Astrocyte (in vitro differentiated cells and primary cell): ENCODE measurements around the gene GALT. TPM values are rescaled to one million over a fixed set of nuclear protein-coding genes. Genes with fewer than 3 reads are reported as not detected.
A peak's percentile ranks its signal among the peaks of the same experiment; 100 is the strongest.

Experiments
- DNase-seq: peaks from one replicate; pipeline ENCODE4 v3.0.0-alpha.2; 2010; ENCODE audit warnings: low read depth
- FAIRE-seq: peaks from 2 replicates; lab custom pipeline; 2011; peaks lifted over from hg19 to GRCh38; lab: Jason Lieb, UNC
- H2AFZ ChIP-seq: 2 replicates; pipeline ENCODE4 v1.6.0; 2012; ENCODE audit warnings: low read depth, low read length, inconsistent platforms
- H3K27ac ChIP-seq: 2 replicates; pipeline ENCODE4 v1.5.1; 2011; ENCODE audit warnings: low read depth, low read length, inconsistent platforms
- H3K27me3 ChIP-seq: 2 replicates; pipeline ENCODE4 v1.6.0; 2011; ENCODE audit warnings: low read length, inconsistent platforms; ENCODE audit not compliant: insufficient read depth
- H3K36me3 ChIP-seq: 2 replicates; pipeline ENCODE4 v1.5.1; 2011; ENCODE audit warnings: low read length, inconsistent platforms; ENCODE audit not compliant: insufficient read depth
- H3K4me1 ChIP-seq: 2 replicates; pipeline ENCODE4 v1.5.1; 2011; ENCODE audit warnings: low read length, inconsistent platforms; ENCODE audit not compliant: insufficient read depth
- H3K4me2 ChIP-seq: 2 replicates; pipeline ENCODE4 v1.6.0; 2012; ENCODE audit warnings: low read length, inconsistent platforms
- H3K4me3 ChIP-seq: 2 replicates; pipeline ENCODE4 v1.5.1; 2011; ENCODE audit warnings: low read depth, mild to moderate bottlenecking, low read length, inconsistent platforms; ENCODE audit not compliant: insufficient read depth
- H3K79me2 ChIP-seq: 2 replicates; pipeline ENCODE4 v1.6.0; 2012; ENCODE audit warnings: mild to moderate bottlenecking, low read length, inconsistent platforms; ENCODE audit not compliant: insufficient read depth
- H3K9ac ChIP-seq: 2 replicates; pipeline ENCODE4 v1.6.0; 2012; ENCODE audit warnings: mild to moderate bottlenecking, low read length, inconsistent platforms
- H3K9me3 ChIP-seq: 2 replicates; pipeline ENCODE4 v1.5.1; 2012; ENCODE audit warnings: low read depth, mild to moderate bottlenecking, low read length, inconsistent platforms; ENCODE audit not compliant: insufficient read depth
- H4K20me1 ChIP-seq: 2 replicates; pipeline ENCODE4 v1.6.0; 2012; ENCODE audit warnings: low read length, inconsistent platforms; ENCODE audit not compliant: insufficient read depth
- H3K27ac Mint-ChIP-seq: one replicate; pipeline ENCODE4 v1.8.0; 2021; ENCODE audit warnings: mild to moderate bottlenecking, mixed read lengths; ENCODE audit not compliant: unreplicated experiment
- H3K27me3 Mint-ChIP-seq: one replicate; pipeline ENCODE4 v1.8.0; 2021; ENCODE audit warnings: low read depth, mixed read lengths; ENCODE audit not compliant: unreplicated experiment
- H3K36me3 Mint-ChIP-seq: one replicate; pipeline ENCODE4 v1.8.0; 2021; ENCODE audit warnings: low read depth, mixed read lengths; ENCODE audit not compliant: unreplicated experiment
- H3K4me1 Mint-ChIP-seq: one replicate; pipeline ENCODE4 v1.8.0; 2021; ENCODE audit warnings: low read depth, mixed read lengths; ENCODE audit not compliant: unreplicated experiment
- H3K4me3 Mint-ChIP-seq: one replicate; pipeline ENCODE4 v1.8.0; 2021; ENCODE audit warnings: mild to moderate bottlenecking, moderate library complexity, mixed read lengths; ENCODE audit not compliant: unreplicated experiment
- H3K9me3 Mint-ChIP-seq: one replicate; pipeline ENCODE4 v1.8.0; 2021; ENCODE audit warnings: mild to moderate bottlenecking, mixed read lengths; ENCODE audit not compliant: unreplicated experiment
- EZH2 ChIP-seq: IDR thresholded peaks from 2 replicates; pipeline ENCODE4 v1.6.1; 2012; ENCODE audit warnings: mild to moderate bottlenecking, low read length, inconsistent platforms; ENCODE audit not compliant: insufficient read depth
- total RNA-seq: library from RNA; stranded (reverse); gene quantifications from 2 replicates; pipeline ENCODE4 v1.2.1, GENCODE V29; 2021
- TF ChIP-seq, protein P1 (sequence below): IDR thresholded peaks from 2 replicates; pipeline ENCODE4 v1.5.1; 2011; ENCODE audit warnings: low read depth, mild to moderate bottlenecking, inconsistent platforms, low read length, moderate library complexity; ENCODE audit not compliant: insufficient read depth

GALT gene
- total RNA-seq, 1 donor from 2014 or later, result 30.7 TPM

DNA sequence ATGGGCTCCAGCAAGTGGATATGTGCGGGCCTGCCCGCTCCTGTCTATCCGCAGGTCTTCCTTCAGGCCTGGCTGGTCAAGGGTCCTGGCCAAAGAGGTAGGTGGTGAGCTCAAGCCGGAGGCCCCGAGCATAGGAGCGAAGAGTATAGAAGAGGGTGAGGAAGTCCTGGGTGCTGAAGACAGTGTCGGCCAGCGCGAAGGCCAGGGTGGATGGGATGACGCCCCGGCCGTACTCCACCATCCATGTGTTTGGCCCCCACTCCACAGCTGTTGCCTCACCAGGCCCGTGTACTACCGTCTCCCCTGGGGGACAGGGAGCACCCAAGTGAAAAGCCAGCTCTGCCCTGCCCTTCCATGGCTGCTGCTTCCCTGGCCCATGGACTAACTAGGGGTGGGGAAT lies 10.9 kb upstream of the GALT start:
- Mint-ChIP-seq H3K9me3 (no peaks in the 10 kb centered on the region), H3K27me3 (peaks cover 18% of the 10 kb centered on the region), H3K27ac (no peak overlapping the region), H3K36me3 (peaks cover 3% of the 10 kb centered on the region), H3K4me1 (peaks cover 4% of the 10 kb centered on the region), H3K4me3 (peak overlapping the region; percentile 61)
- no peak overlapping the region for H2AFZ ChIP-seq
- TF ChIP-seq, protein P1, sequence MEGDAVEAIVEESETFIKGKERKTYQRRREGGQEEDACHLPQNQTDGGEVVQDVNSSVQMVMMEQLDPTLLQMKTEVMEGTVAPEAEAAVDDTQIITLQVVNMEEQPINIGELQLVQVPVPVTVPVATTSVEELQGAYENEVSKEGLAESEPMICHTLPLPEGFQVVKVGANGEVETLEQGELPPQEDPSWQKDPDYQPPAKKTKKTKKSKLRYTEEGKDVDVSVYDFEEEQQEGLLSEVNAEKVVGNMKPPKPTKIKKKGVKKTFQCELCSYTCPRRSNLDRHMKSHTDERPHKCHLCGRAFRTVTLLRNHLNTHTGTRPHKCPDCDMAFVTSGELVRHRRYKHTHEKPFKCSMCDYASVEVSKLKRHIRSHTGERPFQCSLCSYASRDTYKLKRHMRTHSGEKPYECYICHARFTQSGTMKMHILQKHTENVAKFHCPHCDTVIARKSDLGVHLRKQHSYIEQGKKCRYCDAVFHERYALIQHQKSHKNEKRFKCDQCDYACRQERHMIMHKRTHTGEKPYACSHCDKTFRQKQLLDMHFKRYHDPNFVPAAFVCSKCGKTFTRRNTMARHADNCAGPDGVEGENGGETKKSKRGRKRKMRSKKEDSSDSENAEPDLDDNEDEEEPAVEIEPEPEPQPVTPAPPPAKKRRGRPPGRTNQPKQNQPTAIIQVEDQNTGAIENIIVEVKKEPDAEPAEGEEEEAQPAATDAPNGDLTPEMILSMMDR, result no peak
- no peak for TF ChIP-seq EZH2
- no peak overlapping the region for H3K27ac ChIP-seq
- peaks cover 25% of the 10 kb centered on the region for H3K79me2 ChIP-seq
- H3K36me3 ChIP-seq, result no peaks in the 10 kb centered on the region
- H3K4me1 ChIP-seq, result peaks cover 16% of the 10 kb centered on the region
- no peak overlapping the region for H3K4me3 ChIP-seq
- no peak for FAIRE-seq
- H4K20me1 ChIP-seq, result peaks cover 27% of the 10 kb centered on the region
- no peak overlapping the region for H3K9ac ChIP-seq
- H3K4me2 ChIP-seq, result peak overlapping the region; percentile 50
- DNase-seq, result no peak
- peaks cover 4% of the 10 kb centered on the region for H3K27me3 ChIP-seq
- H3K9me3 ChIP-seq, result no peaks in the 10 kb centered on the region

DNA sequence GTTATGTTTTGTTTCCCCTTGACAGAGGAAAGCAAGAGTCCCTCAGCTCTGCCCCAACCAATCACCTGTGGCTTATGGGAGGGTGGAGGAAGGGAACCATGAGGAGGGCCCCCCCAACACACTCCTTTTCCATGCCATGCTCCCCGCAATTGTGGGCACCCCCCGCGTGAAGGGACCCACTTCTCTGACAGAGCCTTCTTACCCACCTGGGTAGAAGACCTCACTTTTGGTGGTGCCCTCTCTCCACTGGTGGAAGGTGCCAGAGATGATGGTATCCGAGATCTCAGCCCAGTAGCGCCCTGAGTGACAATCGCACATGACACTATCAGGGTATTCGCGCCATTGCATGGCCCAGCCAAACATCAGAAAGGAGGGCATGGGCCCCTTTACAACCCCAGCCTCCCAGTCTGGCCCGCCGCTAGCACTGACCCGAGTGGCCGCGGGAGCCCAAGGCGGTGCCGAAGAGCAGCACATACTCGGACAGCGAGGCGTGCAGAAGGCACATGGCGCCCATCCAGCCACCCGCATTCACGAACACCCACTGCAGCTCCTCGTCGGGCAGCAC lies 9.6 kb upstream of the GALT start:
- Mint-ChIP-seq H3K4me1 (peaks cover 4% of the 10 kb centered on the region), H3K36me3 (peaks cover 3% of the 10 kb centered on the region), H3K9me3 (no peaks in the 10 kb centered on the region), H3K4me3 (peak overlapping the region; percentile 87), H3K27ac (peak overlapping the region; percentile 53), H3K27me3 (peaks cover 7% of the 10 kb centered on the region)
- peaks cover 25% of the 10 kb centered on the region for H3K79me2 ChIP-seq
- H3K4me2 ChIP-seq, result peak overlapping the region; percentile 99
- H4K20me1 ChIP-seq, result peaks cover 27% of the 10 kb centered on the region
- H3K27ac ChIP-seq, result peak overlapping the region; percentile 53
- no peak for TF ChIP-seq EZH2
- TF ChIP-seq, protein P1, result no peak
- DNase-seq (no peak), FAIRE-seq (no peak)
- peak overlapping the region; percentile 76 for H3K4me3 ChIP-seq
- H3K4me1 ChIP-seq, result peaks cover 16% of the 10 kb centered on the region
- H3K27me3 ChIP-seq, result no peaks in the 10 kb centered on the region
- no peaks in the 10 kb centered on the region for H3K9me3 ChIP-seq
- H3K36me3 ChIP-seq, result no peaks in the 10 kb centered on the region
- H2AFZ ChIP-seq, result peak overlapping the region; percentile 99
- H3K9ac ChIP-seq, result peak overlapping the region; percentile 83

DNA sequence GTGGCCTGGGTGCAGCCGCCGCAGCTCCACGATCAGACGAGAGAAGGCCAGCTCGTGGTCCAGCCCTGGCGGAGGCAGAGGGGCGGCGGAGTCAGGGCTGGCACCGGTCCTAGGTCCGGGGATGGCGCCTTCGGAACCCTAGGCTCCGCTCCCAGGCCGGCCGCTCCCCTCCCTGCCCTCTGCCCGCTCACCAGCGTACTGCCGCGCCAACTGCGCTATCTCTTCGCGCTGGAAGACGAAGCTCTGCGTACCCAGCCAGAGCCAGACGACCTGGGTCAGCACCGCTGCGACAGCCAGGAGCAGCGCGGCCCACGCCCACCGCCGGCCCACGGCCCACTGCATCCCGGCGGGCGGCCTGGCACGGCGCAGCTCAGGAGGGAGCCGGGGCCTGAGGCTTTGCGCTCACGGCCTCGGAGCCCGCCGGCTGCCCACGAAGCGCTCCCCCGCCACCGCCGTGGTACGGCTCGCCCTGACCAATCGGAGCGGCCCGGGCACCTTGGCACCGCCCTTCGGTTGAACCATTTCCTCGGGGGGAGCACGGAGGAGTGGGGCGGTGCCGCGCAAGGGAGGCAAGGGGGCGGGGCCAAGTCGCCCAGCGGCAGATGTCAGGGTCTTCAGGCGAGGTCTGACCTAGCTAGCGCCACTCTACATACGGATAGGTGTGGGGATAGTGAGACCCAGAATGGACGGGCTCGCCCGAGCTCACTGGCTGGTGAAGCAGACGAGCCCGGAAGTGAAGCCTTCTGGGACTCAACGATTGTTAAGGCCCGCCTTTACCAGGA lies 8.9 kb upstream of the GALT start, which contains the start of gene SIGMAR1:
Gene SIGMAR1, minus strand, starts transcription at position 432 of the 782 bp plus-strand sequence. Its CDS starts 90 bp downstream, at position 342.
- Histone ChIP-seq H3K27me3 (no peaks in the 10 kb centered on the region), H4K20me1 (peaks cover 27% of the 10 kb centered on the region), H3K9ac (peak within 1 kb of the TSS; percentile 83), H3K9me3 (no peaks in the 10 kb centered on the region), H3K79me2 (peaks cover 25% of the 10 kb centered on the region), H3K4me2 (peak within 1 kb of the TSS; percentile 99), H3K27ac (peak within 1 kb of the TSS; percentile 53), H2AFZ (peak within 1 kb of the TSS; percentile 99), H3K4me3 (peak within 1 kb of the TSS; percentile 76), H3K36me3 (no peaks in the 10 kb centered on the region), H3K4me1 (peaks cover 16% of the 10 kb centered on the region)
- no peak for FAIRE-seq
- Mint-ChIP-seq H3K4me1 (peaks cover 4% of the 10 kb centered on the region), H3K4me3 (peak within 1 kb of the TSS; percentile 87), H3K27me3 (peaks cover 2% of the 10 kb centered on the region), H3K36me3 (peaks cover 3% of the 10 kb centered on the region), H3K27ac (peak within 1 kb of the TSS; percentile 66), H3K9me3 (no peaks in the 10 kb centered on the region)
- DNase-seq, result peak; percentile 87
- TF ChIP-seq EZH2, result no peak
- TF ChIP-seq, protein P1, result no peak
